Forelimb muscle (tissue), 1 donor: ENCODE measurements around the gene C5orf15. TPM values are rescaled to one million over a fixed set of nuclear protein-coding genes. Genes with fewer than 3 reads are reported as not detected.
"Not testable (repeated sequence)": the region's sequence is repeated elsewhere in the genome, so short reads cannot be mapped to it uniquely, and the experiment has no call there.

Source experiments
- DNase-seq: peaks from one replicate; pipeline ENCODE4 v3.0.0-alpha.2; 2013; ENCODE audit warnings: low read depth
- polyA plus RNA-seq: library from polyadenylated mRNA; unstranded; fragments of 120-200 nt; gene quantifications from one replicate; pipeline ENCODE4 v1.2.1, GENCODE V29; 2013; ENCODE audit not compliant: insufficient read length

C5orf15 gene
- polyA plus RNA-seq, 1 donor: 57.1 TPM

GRCh38 chr5:133938039-133938821 lies 30.2 kb downstream of the C5orf15 start:
- DNase-seq: no peak

DNA sequence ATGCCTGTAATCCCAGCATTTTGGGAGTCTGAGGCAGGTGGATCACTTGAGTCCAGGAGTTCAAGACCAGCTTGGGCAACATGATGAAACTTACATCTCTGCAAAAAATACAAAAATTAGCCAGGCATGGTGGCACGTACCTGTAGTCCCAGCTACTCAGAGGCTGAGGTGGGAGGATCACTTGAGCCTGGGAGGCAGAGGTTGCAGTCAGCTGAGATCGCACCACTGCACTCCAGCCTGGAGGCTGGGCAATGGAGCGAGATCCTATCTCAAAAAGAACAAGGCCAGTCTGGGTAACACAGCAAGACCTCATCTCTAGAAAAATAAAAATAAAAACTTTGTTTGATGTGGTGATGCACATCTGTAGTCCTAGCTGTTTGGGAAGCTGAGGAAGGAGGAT lies 30.8 kb downstream of the C5orf15 start:
- not testable (repeated sequence) for DNase-seq

- DNase-seq: no peak
Measured at GRCh38 chr5:133936651-133937015, 31.8 kb downstream of the C5orf15 start.

- not testable (repeated sequence) for DNase-seq
Measured at GRCh38 chr5:133935991-133936650, 32.3 kb downstream of the C5orf15 start.

DNA sequence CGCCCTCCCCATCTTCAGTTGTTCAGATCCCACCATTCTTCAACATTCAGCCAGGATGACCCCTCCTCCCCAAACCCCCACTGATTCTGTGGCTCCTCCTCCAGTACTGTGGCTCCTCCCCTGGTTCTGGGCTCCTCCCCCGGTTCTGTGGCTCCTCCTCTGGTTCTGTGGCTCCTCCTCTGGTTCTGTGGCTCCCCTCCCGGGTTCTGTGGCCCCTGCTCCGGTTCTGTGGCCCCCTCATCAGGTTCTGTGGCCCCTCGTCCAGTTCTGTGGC lies 32.8 kb downstream of the C5orf15 start:
- DNase-seq: no peak

GRCh38 chr5:133934822-133935666 lies 33.4 kb downstream of the C5orf15 start:
- DNase-seq: no peak

- DNase-seq: no peak
Measured at GRCh38 chr5:133934311-133934710, 34.1 kb downstream of the C5orf15 start.

DNA sequence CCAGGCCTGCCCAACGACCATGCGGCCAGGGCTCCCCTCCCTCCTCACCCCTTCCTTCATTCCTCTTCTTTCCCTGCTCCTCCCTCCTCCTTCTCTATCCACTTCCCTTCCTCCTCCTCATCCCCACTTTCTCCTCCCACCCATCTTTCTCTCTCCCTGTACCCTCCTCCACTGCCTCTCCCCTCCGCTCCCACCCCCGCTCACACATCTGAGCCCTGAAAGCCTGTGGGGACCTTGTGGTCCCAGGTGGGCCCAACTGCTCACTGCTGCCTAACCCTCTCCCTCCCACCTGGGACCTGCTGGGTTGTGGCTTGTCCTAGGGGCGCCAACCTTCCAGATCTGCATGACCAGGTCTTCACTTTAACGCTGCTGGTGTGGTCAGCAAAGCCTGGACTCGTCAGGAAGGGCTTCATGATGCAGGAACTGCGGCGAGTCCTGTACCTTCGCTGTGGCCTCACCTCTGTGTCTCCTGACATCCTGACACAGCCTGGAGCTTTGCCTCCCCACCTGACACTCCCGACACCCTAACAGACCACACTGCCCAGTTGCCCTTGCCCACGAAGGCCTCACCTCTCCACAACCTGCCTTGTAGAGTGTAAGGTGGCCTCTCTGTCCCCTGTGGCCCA lies 34.6 kb downstream of the C5orf15 start:
- DNase-seq: no peak

DNA sequence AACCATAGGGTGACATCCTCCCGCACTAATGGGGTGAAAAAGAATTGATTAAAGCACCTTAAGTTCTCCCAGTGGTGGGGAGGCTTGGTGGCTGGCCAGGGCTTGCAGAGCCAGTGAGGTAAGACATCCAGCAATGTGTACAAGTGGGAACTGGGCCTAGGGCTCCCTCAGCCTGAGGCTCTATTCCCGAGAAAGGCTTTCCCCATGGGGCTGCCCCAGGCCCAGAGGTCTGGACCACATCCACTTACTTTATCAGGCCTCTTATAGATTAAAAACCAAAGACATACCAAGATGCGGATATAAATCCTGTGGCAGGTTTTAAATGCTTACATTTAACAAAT lies 35.3 kb downstream of the C5orf15 start:
- no peak for DNase-seq

DNA sequence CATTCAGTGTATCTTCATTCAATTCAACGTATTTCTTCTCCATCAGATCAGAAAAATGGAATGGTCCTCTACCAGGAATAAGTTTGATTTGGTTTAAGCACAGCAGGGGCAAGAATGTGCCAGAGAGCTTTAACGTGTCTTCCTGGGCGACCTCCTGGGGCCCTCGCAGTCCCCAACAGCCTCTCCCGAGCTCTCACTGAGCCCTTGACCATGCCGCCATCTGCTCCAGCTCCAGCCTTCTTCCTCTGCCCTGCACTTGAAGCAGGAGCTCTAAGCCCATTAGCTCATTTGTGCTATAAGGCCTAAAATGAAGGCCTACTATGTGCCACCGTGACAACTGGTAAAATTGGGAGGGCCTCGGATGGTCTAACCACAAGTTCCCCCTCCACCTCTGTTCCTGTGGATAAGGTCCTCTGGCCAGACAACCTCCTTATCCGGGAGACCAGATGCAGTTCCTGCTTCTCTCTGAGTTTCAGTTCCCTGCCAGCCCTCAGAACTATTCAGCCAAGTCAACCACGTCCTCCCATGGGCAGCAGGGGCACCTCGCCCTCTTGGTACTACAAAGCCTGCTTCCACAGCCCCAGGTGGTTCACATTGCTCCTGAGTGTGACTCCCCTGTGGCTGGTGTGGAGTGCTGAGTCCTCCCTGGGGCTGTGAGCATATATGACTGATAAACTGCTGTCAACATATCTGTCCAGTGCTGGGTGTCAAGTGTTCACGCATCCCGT lies 35.8 kb downstream of the C5orf15 start:
- DNase-seq: no peak

DNA sequence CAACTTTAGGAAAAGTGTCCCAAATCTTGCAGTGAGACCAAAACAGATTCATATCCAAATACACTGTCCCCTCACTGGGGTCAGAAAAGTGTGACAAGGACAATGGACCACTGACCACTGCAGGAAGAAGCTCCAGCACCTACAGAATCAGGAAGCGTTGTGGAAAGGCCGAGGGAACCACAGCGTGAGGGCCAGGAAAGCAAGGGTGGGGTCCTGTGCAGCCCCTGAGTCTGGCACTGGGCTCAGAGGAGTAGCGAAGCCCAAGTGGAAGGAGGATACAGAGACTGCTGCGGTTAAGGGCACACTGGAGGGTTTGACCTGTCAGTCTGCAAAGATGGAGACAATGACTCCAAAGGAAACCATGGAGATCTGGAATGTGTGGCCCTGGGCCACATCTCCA lies 36.9 kb downstream of the C5orf15 start:
- no peak for DNase-seq

DNA sequence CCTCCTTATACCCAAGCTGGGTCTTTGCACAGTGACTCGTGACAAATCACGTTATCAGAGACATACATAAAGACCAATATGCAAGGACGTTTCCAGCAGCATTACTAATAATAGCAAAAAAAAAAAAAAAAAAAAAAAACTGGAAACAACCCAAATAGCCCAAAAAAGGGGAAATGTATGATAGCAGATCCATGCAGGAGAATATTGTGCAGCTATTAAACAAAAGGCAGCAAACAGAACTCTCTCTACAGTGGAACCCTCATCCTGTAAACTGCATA lies 37.7 kb downstream of the C5orf15 start:
- DNase-seq: no peak

DNA sequence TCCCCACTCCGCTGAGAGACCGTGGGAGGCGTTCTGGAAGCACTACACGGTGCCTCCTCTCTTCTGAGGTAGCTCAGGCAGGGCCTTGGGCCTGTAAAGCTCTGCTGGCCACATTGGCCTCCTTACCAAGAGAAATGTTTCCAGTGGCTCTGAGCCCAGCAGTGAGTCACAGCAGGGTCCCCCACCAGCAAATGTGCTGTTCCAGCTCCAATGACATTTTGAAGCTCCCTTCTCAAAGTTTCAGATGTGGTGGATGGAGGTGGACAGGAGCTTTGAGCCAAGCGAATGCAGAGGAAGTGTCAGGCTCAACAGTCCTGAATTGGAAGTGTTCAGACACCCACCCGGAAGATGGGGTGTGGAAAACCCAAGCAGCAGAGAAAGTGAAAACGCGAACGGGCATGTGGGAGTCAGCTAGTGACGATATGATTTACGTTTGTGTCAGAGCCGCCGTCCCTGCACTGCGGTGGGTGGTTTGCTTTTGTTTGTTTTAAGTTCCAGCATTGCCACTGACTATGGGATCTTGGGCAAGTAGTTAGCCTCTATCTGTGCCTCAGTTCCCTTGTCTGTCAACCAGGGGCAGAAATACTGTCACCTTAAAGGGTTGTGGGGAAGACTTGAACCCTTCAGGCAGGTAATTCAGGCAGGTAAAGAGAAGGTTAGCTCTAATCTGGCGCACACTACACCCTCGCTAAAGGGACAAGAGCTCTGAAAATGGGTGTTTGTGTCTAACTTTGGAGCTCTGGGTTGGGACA lies 38.2 kb downstream of the C5orf15 start:
- no peak for DNase-seq

GRCh38 chr5:133928587-133929393 lies 39.6 kb downstream of the C5orf15 start:
- DNase-seq: no peak

DNA sequence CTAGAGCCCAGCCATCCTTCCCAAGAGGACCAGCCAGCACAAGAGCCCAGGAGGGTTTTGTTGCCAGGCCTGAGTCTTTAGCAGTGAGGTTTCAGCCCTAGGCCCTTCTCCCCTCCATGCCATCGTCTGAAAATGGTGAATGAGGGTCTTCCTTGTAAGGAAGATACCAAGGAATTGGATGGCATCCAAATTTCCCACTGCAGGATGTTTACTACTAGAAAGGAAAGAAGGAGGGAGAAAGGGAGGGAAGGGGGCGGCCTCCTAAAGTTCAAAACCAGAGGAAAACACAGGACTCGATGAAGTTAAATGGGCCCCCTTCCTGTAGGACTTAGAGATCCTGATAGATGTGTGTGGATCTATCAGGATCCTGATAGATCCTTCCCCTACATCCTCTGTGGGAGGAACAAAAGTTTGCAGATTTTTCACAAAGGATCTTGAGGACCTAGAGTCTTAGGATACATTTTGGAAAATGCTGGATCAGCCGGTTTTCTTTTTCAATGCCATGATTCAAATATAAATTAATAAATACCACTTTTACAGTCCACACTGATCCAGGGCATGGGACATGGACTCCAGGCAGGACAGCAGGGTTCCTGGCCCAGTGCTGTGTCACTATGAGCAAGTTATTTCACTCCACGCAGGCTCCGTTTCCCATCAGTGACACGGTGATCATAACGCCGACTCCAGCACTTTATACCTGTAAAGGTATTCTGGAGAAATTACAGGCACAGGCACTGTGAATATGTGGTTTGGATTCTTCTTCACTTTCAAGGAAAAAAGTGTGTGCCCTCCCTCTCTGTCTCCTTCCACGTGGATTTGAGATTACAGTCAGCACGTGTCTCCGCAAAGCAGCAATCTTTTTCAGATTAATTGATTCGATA lies 40.9 kb downstream of the C5orf15 start:
- DNase-seq: no peak

DNA sequence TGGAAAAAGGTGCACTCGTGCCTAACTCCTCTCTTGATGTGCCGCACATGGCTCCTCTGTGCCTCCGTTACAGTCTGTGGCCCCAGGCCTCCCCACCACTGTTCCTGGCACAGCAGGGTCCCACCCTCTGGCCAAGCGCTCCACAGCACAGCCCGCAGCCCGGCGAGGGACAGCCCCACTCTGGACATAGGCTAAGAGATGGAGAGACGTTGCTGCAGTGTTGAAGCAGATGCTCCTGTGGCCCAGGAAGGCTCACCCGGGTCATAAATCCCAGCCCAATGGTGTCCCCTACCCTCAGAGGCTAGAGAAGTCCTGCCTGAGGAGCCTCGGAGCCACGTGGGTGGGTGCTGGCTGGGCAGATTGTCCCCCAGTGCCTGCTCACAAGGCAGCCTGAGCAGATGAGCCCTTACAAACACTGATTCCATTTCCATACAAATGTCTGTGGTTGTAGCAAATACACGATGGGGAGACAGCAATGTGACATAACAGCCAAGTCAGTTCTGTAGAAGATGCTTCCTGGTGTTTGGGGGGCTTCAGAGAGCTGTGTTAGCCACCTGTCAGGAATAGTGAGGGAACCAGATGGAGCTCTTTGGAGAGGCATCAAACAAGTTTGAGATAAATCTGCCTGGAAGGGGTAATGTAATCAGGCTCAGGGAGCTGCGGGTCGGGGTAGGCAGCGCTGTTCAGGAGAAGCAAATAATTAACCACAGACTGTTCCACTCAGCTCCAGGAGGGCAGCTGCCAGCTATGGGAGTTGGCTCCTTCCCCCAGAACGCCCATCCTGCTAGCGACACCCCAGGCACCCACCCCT lies 41.7 kb downstream of the C5orf15 start:
- DNase-seq: no peak

GRCh38 chr5:133925866-133926488 lies 42.4 kb downstream of the C5orf15 start:
- no peak for DNase-seq

- no peak for DNase-seq
Measured at GRCh38 chr5:133925269-133925668, 43.2 kb downstream of the C5orf15 start.
